ENCODE results near the gene EPB41. TPM values are rescaled to one million over a fixed set of nuclear protein-coding genes. Genes with fewer than 3 reads are reported as not detected.

EPB41 gene
- total and polyA plus RNA-seq, 2 experiments from 2014 or later, result 26.8 to 112 TPM

DNA sequence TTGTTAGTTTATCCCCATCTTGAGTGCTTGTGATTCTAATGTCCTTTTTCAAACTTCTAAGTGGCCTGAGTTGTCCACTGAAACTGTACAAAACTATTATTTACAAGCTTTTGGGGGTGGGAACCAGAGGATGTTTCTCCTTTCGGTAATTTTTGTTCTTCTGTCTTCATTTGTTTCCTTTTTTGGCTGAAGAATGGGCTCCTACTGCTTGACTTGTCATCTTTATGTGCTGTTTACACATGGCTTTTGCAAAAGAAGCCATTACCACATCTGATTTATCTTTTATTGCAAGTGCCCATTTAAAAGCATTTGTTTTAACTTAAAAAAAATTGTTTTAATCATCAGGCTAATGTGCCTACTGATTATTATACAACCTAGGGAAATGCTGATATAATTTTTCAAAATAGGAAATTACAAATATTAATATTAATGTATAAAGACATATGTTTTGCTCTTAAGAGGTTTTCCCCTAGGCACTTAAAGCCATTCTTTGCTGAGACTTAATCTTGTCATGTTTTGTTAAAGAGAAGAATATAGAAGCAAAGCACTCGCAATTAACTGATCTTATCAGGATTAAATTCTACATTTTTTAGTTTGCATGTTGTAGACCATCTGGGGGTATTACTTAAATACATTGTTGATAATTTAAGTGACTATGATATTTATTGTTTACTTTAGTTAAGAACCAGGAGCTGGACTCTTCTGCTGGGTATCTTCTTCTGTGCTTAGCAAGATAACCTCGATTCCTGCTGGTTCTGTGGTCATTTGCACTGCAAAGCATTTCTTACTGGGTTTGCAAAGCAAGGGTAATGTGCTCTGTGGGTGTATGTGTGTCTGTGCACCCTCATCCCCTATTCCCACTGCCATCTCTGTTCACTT lies 169.2 kb downstream of the EPB41 start (continued):
- TF ChIP-seq POLR2AphosphoS5 (IDR thresholded peaks at IDR 0.05; ENCODE audit: low read depth), result no peak
- no peak for TF ChIP-seq ZNF331 (CRISPR knock-in tag; IDR thresholded peaks at IDR 0.05; ENCODE audit: low read depth)
- no peak for TF ChIP-seq EZH2phosphoT487 (IDR thresholded peaks at IDR 0.05; ENCODE audit: unreplicated experiment)
- TF ChIP-seq CREB1 (CRISPR knock-in tag; IDR thresholded peaks at IDR 0.05; ENCODE audit: low read depth), result no peak

DNA sequence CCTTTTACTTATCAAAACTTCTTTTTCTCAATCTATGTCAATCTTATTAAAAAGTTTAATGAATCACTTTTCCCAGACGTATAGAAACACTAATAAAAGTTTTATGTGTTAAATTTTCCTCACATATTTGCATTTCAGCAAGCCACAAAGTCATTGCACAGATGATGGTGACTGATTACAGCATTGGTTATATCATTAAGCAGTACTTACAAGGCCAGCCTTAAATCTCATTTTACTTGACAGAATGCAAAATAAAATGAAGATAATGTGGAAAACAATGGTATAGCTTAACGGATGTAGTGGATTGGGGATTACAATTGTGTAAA lies 169.8 kb downstream of the EPB41 start:
- Histone ChIP-seq H3K4me2 (no peak overlapping the region), H3K36me3 (ENCODE audit: insufficient read depth) (no peaks in the 10 kb centered on the region), H3K4me3 (no peak overlapping the region), H3K27me3 (ENCODE audit: insufficient read depth) (no peaks in the 10 kb centered on the region), H3K9me2 (ENCODE audit: insufficient read depth) (no peaks in the 10 kb centered on the region), H3F3A (replicated peaks; ENCODE audit: low read depth) (no peaks in the 10 kb centered on the region), H4K20me1 (replicated peaks; ENCODE audit: insufficient read depth) (no peaks in the 10 kb centered on the region; the same call in 1 of the 2 replicates), H3K4me1 (ENCODE audit: insufficient read depth) (no peaks in the 10 kb centered on the region), H2AFZ (no peak overlapping the region), H3K79me2 (replicated peaks; ENCODE audit: insufficient read depth) (no peaks in the 10 kb centered on the region), H3K27ac (ENCODE audit: low read depth) (no peak overlapping the region)
- Mint-ChIP-seq H3K27me3 (ENCODE audit: insufficient read depth, low read depth, poor library complexity) (peaks cover 6% of the 10 kb centered on the region), H3K9me3 (no peaks in the 10 kb centered on the region), H3K4me3 (no peak overlapping the region), H3K36me3 (ENCODE audit: low read depth) (no peaks in the 10 kb centered on the region), H3K27ac (no peak overlapping the region), H3K4me1 (peaks cover 14% of the 10 kb centered on the region)
- no peak for ATAC-seq
- no peak for DNase-seq (ENCODE audit: low spot score)
- TF ChIP-seq STAT1 (IDR thresholded peaks at IDR 0.05; ENCODE audit: unreplicated experiment), result no peak
- TF ChIP-seq ZNF331 (CRISPR knock-in tag; IDR thresholded peaks at IDR 0.05; ENCODE audit: low read depth), result no peak
- TF ChIP-seq, protein P1, sequence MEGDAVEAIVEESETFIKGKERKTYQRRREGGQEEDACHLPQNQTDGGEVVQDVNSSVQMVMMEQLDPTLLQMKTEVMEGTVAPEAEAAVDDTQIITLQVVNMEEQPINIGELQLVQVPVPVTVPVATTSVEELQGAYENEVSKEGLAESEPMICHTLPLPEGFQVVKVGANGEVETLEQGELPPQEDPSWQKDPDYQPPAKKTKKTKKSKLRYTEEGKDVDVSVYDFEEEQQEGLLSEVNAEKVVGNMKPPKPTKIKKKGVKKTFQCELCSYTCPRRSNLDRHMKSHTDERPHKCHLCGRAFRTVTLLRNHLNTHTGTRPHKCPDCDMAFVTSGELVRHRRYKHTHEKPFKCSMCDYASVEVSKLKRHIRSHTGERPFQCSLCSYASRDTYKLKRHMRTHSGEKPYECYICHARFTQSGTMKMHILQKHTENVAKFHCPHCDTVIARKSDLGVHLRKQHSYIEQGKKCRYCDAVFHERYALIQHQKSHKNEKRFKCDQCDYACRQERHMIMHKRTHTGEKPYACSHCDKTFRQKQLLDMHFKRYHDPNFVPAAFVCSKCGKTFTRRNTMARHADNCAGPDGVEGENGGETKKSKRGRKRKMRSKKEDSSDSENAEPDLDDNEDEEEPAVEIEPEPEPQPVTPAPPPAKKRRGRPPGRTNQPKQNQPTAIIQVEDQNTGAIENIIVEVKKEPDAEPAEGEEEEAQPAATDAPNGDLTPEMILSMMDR (conservative IDR thresholded peaks at IDR 0.05; ENCODE audit: low read depth in 2 of 2), result no peak
- TF ChIP-seq, protein P2, sequence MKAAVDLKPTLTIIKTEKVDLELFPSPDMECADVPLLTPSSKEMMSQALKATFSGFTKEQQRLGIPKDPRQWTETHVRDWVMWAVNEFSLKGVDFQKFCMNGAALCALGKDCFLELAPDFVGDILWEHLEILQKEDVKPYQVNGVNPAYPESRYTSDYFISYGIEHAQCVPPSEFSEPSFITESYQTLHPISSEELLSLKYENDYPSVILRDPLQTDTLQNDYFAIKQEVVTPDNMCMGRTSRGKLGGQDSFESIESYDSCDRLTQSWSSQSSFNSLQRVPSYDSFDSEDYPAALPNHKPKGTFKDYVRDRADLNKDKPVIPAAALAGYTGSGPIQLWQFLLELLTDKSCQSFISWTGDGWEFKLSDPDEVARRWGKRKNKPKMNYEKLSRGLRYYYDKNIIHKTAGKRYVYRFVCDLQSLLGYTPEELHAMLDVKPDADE (IDR thresholded peaks at IDR 0.05), result no peak
- TF ChIP-seq, protein P3, sequence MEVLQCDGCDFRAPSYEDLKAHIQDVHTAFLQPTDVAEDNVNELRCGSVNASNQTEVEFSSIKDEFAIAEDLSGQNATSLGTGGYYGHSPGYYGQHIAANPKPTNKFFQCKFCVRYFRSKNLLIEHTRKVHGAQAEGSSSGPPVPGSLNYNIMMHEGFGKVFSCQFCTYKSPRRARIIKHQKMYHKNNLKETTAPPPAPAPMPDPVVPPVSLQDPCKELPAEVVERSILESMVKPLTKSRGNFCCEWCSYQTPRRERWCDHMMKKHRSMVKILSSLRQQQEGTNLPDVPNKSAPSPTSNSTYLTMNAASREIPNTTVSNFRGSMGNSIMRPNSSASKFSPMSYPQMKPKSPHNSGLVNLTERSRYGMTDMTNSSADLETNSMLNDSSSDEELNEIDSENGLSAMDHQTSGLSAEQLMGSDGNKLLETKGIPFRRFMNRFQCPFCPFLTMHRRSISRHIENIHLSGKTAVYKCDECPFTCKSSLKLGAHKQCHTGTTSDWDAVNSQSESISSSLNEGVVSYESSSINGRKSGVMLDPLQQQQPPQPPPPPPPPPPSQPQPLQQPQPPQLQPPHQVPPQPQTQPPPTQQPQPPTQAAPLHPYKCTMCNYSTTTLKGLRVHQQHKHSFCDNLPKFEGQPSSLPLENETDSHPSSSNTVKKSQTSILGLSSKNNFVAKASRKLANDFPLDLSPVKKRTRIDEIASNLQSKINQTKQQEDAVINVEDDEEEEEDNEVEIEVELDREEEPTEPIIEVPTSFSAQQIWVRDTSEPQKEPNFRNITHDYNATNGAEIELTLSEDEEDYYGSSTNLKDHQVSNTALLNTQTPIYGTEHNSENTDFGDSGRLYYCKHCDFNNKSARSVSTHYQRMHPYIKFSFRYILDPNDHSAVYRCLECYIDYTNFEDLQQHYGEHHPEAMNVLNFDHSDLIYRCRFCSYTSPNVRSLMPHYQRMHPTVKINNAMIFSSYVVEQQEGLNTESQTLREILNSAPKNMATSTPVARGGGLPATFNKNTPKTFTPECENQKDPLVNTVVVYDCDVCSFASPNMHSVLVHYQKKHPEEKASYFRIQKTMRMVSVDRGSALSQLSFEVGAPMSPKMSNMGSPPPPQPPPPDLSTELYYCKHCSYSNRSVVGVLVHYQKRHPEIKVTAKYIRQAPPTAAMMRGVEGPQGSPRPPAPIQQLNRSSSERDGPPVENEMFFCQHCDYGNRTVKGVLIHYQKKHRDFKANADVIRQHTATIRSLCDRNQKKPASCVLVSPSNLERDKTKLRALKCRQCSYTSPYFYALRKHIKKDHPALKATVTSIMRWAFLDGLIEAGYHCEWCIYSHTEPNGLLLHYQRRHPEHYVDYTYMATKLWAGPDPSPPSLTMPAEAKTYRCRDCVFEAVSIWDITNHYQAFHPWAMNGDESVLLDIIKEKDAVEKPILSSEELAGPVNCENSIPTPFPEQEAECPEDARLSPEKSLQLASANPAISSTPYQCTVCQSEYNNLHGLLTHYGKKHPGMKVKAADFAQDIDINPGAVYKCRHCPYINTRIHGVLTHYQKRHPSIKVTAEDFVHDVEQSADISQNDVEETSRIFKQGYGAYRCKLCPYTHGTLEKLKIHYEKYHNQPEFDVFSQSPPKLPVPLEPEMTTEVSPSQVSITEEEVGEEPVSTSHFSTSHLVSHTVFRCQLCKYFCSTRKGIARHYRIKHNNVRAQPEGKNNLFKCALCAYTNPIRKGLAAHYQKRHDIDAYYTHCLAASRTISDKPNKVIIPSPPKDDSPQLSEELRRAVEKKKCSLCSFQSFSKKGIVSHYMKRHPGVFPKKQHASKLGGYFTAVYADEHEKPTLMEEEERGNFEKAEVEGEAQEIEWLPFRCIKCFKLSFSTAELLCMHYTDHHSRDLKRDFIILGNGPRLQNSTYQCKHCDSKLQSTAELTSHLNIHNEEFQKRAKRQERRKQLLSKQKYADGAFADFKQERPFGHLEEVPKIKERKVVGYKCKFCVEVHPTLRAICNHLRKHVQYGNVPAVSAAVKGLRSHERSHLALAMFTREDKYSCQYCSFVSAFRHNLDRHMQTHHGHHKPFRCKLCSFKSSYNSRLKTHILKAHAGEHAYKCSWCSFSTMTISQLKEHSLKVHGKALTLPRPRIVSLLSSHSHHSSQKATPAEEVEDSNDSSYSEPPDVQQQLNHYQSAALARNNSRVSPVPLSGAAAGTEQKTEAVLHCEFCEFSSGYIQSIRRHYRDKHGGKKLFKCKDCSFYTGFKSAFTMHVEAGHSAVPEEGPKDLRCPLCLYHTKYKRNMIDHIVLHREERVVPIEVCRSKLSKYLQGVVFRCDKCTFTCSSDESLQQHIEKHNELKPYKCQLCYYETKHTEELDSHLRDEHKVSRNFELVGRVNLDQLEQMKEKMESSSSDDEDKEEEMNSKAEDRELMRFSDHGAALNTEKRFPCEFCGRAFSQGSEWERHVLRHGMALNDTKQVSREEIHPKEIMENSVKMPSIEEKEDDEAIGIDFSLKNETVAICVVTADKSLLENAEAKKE (CRISPR knock-in tag; IDR thresholded peaks at IDR 0.05), result no peak
- no peak for TF ChIP-seq EZH2 (IDR thresholded peaks at IDR 0.05; ENCODE audit: low read depth, unreplicated experiment)
- TF ChIP-seq POLR2AphosphoS5 (IDR thresholded peaks at IDR 0.05; ENCODE audit: low read depth), result no peak
- TF ChIP-seq JUNB (IDR thresholded peaks at IDR 0.05; ENCODE audit: unreplicated experiment), result no peak
- TF ChIP-seq ZNF114 (CRISPR knock-in tag; IDR thresholded peaks at IDR 0.05), result no peak
- no peak for TF ChIP-seq EZH2phosphoT487 (IDR thresholded peaks at IDR 0.05; ENCODE audit: unreplicated experiment)
- no peak for TF ChIP-seq CREB1 (CRISPR knock-in tag; IDR thresholded peaks at IDR 0.05; ENCODE audit: low read depth)
